Measurements from ENCODE around the gene C11orf24. TPM values are rescaled to one million over a fixed set of nuclear protein-coding genes. Genes with fewer than 3 reads are reported as not detected.
A peak's percentile ranks its signal among the peaks of the same experiment; 100 is the strongest.

The C11orf24 gene
- total and polyA plus RNA-seq, 10 of the 15 experiments (the other 5 are each of a cell fraction or from before 2014, with no cell fraction given) = 4.3 to 104 (median 41.4) TPM

DNA sequence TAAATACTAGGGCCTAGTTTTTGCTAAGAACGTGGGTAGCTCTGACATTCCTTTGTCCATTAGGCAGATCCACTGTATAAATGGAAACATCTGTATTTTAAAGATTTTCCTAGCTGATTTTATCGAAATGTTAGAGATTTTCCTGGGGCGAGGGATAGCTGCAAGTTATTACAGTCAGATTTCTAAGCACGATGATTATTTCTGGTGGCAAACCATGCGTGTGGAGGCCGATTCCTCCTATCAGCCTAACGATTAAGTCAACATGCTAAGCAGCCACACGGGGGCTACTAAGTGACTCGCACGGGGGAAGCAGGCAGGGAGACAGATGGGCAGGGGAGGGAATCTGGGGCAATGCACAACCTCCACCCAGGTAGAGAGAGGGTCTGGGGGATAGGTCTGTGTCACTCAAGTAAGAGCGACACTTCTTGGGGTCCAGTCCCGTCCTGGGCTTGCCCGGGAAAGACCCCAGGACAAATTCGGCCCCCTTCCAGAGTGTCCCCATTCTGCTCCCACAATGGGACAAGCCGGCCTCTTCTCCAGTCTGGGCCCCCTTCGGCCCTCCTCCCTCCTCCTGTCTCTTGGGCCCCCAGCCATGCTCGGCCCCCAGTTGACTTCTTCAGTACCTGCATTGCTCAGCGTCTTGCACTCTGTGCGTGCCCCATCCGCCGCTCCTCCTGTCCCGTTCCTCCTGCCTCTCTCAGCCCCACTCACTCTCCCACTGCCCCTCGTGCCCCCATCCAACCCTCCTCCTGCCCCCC, 571 bp downstream of the C11orf24 start (continued):
- no peak for TF ChIP-seq PAX8 (IDR thresholded peaks at IDR 0.05)
- TF ChIP-seq EP300 (IDR thresholded peaks at IDR 0.05; ENCODE audit: borderline replicate concordance in 1 of 2, control insufficient read depth in 1 of 2, low read depth in 2 of 2, low read length in 2 of 2) = no peak
- no peak for TF ChIP-seq SPI1 (IDR thresholded peaks at IDR 0.05; ENCODE audit: borderline replicate concordance, insufficient read depth, low read depth, low read length)
- TF ChIP-seq CBX3 (IDR thresholded peaks at IDR 0.05; ENCODE audit: borderline replicate concordance, low read depth) = no peak
- no peak for TF ChIP-seq JUND (IDR thresholded peaks at IDR 0.05; ENCODE audit: low read depth, low read length)
- no peak for TF ChIP-seq STAT3 (IDR thresholded peaks at IDR 0.05; ENCODE audit: low read depth, low read length)
- TF ChIP-seq, protein P1, sequence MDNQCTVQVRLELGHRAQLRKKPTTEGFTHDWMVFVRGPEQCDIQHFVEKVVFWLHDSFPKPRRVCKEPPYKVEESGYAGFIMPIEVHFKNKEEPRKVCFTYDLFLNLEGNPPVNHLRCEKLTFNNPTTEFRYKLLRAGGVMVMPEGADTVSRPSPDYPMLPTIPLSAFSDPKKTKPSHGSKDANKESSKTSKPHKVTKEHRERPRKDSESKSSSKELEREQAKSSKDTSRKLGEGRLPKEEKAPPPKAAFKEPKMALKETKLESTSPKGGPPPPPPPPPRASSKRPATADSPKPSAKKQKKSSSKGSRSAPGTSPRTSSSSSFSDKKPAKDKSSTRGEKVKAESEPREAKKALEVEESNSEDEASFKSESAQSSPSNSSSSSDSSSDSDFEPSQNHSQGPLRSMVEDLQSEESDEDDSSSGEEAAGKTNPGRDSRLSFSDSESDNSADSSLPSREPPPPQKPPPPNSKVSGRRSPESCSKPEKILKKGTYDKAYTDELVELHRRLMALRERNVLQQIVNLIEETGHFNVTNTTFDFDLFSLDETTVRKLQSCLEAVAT (IDR thresholded peaks at IDR 0.05) = peak; percentile 56
- TF ChIP-seq, protein P2, sequence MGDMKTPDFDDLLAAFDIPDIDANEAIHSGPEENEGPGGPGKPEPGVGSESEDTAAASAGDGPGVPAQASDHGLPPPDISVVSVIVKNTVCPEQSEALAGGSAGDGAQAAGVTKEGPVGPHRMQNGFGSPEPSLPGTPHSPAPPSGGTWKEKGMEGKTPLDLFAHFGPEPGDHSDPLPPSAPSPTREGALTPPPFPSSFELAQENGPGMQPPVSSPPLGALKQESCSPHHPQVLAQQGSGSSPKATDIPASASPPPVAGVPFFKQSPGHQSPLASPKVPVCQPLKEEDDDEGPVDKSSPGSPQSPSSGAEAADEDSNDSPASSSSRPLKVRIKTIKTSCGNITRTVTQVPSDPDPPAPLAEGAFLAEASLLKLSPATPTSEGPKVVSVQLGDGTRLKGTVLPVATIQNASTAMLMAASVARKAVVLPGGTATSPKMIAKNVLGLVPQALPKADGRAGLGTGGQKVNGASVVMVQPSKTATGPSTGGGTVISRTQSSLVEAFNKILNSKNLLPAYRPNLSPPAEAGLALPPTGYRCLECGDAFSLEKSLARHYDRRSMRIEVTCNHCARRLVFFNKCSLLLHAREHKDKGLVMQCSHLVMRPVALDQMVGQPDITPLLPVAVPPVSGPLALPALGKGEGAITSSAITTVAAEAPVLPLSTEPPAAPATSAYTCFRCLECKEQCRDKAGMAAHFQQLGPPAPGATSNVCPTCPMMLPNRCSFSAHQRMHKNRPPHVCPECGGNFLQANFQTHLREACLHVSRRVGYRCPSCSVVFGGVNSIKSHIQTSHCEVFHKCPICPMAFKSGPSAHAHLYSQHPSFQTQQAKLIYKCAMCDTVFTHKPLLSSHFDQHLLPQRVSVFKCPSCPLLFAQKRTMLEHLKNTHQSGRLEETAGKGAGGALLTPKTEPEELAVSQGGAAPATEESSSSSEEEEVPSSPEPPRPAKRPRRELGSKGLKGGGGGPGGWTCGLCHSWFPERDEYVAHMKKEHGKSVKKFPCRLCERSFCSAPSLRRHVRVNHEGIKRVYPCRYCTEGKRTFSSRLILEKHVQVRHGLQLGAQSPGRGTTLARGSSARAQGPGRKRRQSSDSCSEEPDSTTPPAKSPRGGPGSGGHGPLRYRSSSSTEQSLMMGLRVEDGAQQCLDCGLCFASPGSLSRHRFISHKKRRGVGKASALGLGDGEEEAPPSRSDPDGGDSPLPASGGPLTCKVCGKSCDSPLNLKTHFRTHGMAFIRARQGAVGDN (IDR thresholded peaks at IDR 0.05) = no peak
- no peak for TF ChIP-seq RFX5 (IDR thresholded peaks at IDR 0.05; ENCODE audit: low read depth, low read length)
- TF ChIP-seq BHLHE40 (IDR thresholded peaks at IDR 0.05; ENCODE audit: borderline replicate concordance in 1 of 2, low read depth in 2 of 2, low read length in 1 of 2) = peak; percentile 31 to 55; a peak in 1 of 4 replicates
- peak; percentile 58; the same call in 1 of the 2 replicates for TF ChIP-seq SMC3 (IDR thresholded peaks at IDR 0.05; ENCODE audit: borderline replicate concordance, low read length)
- no peak for TF ChIP-seq EED (IDR thresholded peaks at IDR 0.05; ENCODE audit: low read depth)
- TF ChIP-seq, protein P3, sequence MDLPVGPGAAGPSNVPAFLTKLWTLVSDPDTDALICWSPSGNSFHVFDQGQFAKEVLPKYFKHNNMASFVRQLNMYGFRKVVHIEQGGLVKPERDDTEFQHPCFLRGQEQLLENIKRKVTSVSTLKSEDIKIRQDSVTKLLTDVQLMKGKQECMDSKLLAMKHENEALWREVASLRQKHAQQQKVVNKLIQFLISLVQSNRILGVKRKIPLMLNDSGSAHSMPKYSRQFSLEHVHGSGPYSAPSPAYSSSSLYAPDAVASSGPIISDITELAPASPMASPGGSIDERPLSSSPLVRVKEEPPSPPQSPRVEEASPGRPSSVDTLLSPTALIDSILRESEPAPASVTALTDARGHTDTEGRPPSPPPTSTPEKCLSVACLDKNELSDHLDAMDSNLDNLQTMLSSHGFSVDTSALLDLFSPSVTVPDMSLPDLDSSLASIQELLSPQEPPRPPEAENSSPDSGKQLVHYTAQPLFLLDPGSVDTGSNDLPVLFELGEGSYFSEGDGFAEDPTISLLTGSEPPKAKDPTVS (IDR thresholded peaks at IDR 0.05; ENCODE audit: low read depth, low read length) = no peak
- TF ChIP-seq IKZF1 (conservative IDR thresholded peaks at IDR 0.05) = no peak
- no peak for TF ChIP-seq USF2 (IDR thresholded peaks at IDR 0.05; ENCODE audit: borderline replicate concordance, low read depth, low read length)
- TF ChIP-seq MYC (IDR thresholded peaks at IDR 0.05; ENCODE audit: insufficient read depth, insufficient read length, insufficient replicate concordance, low read length, severe bottlenecking) = no peak
- TF ChIP-seq TARDBP (IDR thresholded peaks at IDR 0.05; ENCODE audit: borderline replicate concordance) = no peak
- TF ChIP-seq, protein P4, sequence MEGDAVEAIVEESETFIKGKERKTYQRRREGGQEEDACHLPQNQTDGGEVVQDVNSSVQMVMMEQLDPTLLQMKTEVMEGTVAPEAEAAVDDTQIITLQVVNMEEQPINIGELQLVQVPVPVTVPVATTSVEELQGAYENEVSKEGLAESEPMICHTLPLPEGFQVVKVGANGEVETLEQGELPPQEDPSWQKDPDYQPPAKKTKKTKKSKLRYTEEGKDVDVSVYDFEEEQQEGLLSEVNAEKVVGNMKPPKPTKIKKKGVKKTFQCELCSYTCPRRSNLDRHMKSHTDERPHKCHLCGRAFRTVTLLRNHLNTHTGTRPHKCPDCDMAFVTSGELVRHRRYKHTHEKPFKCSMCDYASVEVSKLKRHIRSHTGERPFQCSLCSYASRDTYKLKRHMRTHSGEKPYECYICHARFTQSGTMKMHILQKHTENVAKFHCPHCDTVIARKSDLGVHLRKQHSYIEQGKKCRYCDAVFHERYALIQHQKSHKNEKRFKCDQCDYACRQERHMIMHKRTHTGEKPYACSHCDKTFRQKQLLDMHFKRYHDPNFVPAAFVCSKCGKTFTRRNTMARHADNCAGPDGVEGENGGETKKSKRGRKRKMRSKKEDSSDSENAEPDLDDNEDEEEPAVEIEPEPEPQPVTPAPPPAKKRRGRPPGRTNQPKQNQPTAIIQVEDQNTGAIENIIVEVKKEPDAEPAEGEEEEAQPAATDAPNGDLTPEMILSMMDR (IDR thresholded peaks at IDR 0.05 in 2 of 3, conservative IDR thresholded peaks at IDR 0.05 in 1 of 3; ENCODE audit: control insufficient read depth in 2 of 3, extremely low read depth in 1 of 3, insufficient read depth in 1 of 3, low read depth in 3 of 3, low read length in 3 of 3) = peak; percentile 46 to 63 (median 59)
